Thyroid gland (tissue), 4 donors: Measurements from ENCODE around the gene EPN1. TPM values are rescaled to one million over a fixed set of nuclear protein-coding genes. Genes with fewer than 3 reads are reported as not detected.
A peak's percentile ranks its signal among the peaks of the same experiment; 100 is the strongest.

Source experiments
- DNase-seq, 2 donors: peaks; one replicate each; pipeline ENCODE4 v3.0.0-alpha.2; 2019
- H3K27ac ChIP-seq, 3 donors: fragments of 200-600 bp; sonication (generic); 1 replicate in 2 of 3; 2 replicates in 1 of 3; pipeline ENCODE4 v1.5.1; 2016 to 2019; ENCODE audit warnings: mild to moderate bottlenecking in 1 of 3, moderate library complexity in 1 of 3
- H3K27me3 ChIP-seq: fragments of 200-600 bp; sonication (generic); one replicate; pipeline ENCODE4 v1.5.1; 2019
- H3K36me3 ChIP-seq, 2 donors: fragments of 200-600 bp; sonication (generic); one replicate each; pipeline ENCODE4 v1.5.1; 2016 to 2019
- H3K4me1 ChIP-seq, 2 donors: fragments of 200-600 bp; sonication (generic); one replicate each; pipeline ENCODE4 v1.5.1; 2017 to 2019
- H3K4me3 ChIP-seq, 3 donors: fragments of 200-600 bp; sonication (generic); replicated peaks in 1 of 3; 1 replicate in 2 of 3; 2 replicates in 1 of 3; pipeline ENCODE4 v1.5.1; 2016; ENCODE audit warnings: mild to moderate bottlenecking in 1 of 3
- H3K9me3 ChIP-seq: fragments of 200-600 bp; sonication (generic); one replicate; pipeline ENCODE4 v1.5.1; 2017
- POLR2A ChIP-seq, 2 donors: fragments of 450-650 bp; IDR thresholded peaks; one replicate each; pipeline ENCODE4 v1.6.1; 2017; ENCODE audit warnings: antibody characterized with exemption in 2 of 2, mild to moderate bottlenecking in 2 of 2, moderate library complexity in 1 of 2
- WGBS, 2 donors: methylation state at CpG; one replicate each; pipeline ENCODE4 v1.1.5; 2017; 5-methylcytosine and 5-hydroxymethylcytosine counted together
- intact Hi-C: fragments of 100-400 bp; cut with DNase I; formaldehyde crosslinking; loops from one replicate; pipeline ENCODE4 v1.15.1; 2023
- total RNA-seq, 4 donors: library from RNA; depleted of rRNA; stranded (reverse); fragments of >200 nt; gene quantifications; one replicate each; pipeline ENCODE4 v1.2.3, GENCODE V29; 2016
- TF ChIP-seq, protein P1 (sequence below), 6 experiments: fragments of 200-600 bp in 3 of 6; fragments of 450-650 bp in 3 of 6; sonication (generic) in 3 of 6; IDR thresholded peaks; one replicate each; pipeline ENCODE4 v1.5.1; 2016 to 2019; ENCODE audit warnings: antibody characterized with exemption in 6 of 6, mild to moderate bottlenecking in 2 of 6, inconsistent platforms in 1 of 6, moderate library complexity in 1 of 6

The EPN1 gene
- total RNA-seq, 4 donors from 2014 or later = 34.8 to 102 (median 72.2) TPM

GRCh38 chr19:55650126-55650557 lies 24.9 kb upstream of the EPN1 start:
- Histone ChIP-seq H3K4me3 (no peak overlapping the region), H3K27me3 (no peaks in the 10 kb centered on the region), H3K36me3 (peaks cover 0 to 5% of the 10 kb centered on the region in 2 donors), H3K4me1 (peaks cover 22 to 25% of the 10 kb centered on the region in 2 donors), H3K27ac (no peak overlapping the region), H3K9me3 (no peaks in the 10 kb centered on the region)
- no peak for DNase-seq
- WGBS, 2 donors = 91 to 92% methylated on average over 4 of the region's 4 CpGs
- intact Hi-C loops = loop anchor here (10.0 kb wide), 1 partner anchor 265 kb away; the partner anchor contains the start of genes RPL28 and TMEM238
- TF ChIP-seq, protein P1, sequence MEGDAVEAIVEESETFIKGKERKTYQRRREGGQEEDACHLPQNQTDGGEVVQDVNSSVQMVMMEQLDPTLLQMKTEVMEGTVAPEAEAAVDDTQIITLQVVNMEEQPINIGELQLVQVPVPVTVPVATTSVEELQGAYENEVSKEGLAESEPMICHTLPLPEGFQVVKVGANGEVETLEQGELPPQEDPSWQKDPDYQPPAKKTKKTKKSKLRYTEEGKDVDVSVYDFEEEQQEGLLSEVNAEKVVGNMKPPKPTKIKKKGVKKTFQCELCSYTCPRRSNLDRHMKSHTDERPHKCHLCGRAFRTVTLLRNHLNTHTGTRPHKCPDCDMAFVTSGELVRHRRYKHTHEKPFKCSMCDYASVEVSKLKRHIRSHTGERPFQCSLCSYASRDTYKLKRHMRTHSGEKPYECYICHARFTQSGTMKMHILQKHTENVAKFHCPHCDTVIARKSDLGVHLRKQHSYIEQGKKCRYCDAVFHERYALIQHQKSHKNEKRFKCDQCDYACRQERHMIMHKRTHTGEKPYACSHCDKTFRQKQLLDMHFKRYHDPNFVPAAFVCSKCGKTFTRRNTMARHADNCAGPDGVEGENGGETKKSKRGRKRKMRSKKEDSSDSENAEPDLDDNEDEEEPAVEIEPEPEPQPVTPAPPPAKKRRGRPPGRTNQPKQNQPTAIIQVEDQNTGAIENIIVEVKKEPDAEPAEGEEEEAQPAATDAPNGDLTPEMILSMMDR (IDR thresholded peaks at IDR 0.05) = no peak
- no peak for TF ChIP-seq POLR2A (IDR thresholded peaks at IDR 0.05)

GRCh38 chr19:55650602-55651230 lies 24.3 kb upstream of the EPN1 start:
- Histone ChIP-seq H3K27me3 (no peaks in the 10 kb centered on the region), H3K27ac (no peak overlapping the region), H3K9me3 (no peaks in the 10 kb centered on the region), H3K36me3 (peaks cover 0 to under 1% of the 10 kb centered on the region in 2 donors), H3K4me1 (peaks cover 24 to 25% of the 10 kb centered on the region in 2 donors), H3K4me3 (no peak overlapping the region)
- no peak for TF ChIP-seq POLR2A (IDR thresholded peaks at IDR 0.05)
- TF ChIP-seq, protein P1 (IDR thresholded peaks at IDR 0.05) = no peak
- no peak for DNase-seq
- intact Hi-C loops = loop anchor here (10.0 kb wide), 1 partner anchor 266 kb away; the partner anchor contains the start of genes RPL28 and TMEM238
- WGBS, 2 donors = 88 to 95% methylated on average over 12 to 16 of the region's 17 CpGs

DNA sequence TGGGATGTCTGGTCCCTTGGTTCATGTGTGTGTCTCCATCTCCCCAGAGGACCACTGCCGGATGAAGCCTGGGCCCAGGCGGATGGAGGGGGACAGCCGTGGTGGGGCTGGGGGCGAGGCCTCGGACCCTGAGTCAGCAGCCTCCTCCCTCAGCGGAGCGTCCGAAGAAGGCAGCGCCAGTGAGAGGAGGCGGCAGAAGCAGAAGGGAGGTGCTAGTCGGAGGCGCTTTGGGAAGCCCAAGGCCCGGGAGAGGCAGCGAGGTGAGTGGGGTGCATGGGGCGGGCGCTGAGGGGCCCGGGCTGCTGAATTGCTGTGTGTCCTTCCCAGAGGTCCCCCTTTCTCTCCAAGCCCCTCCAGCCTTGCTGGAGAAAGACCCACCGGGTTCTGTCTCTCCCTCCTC lies 23.8 kb upstream of the EPN1 start:
- Histone ChIP-seq H3K27ac (no peak overlapping the region), H3K4me1 (peaks cover 29 to 30% of the 10 kb centered on the region in 2 donors), H3K9me3 (no peaks in the 10 kb centered on the region), H3K36me3 (no peaks in the 10 kb centered on the region), H3K27me3 (no peaks in the 10 kb centered on the region), H3K4me3 (no peak overlapping the region)
- TF ChIP-seq, protein P1 (IDR thresholded peaks at IDR 0.05) = no peak
- no peak for TF ChIP-seq POLR2A (IDR thresholded peaks at IDR 0.05)
- intact Hi-C loops = loop anchor here (10.0 kb wide), 1 partner anchor 266 kb away; the partner anchor contains the start of genes RPL28 and TMEM238
- no peak for DNase-seq
- WGBS, 2 donors = 87 to 92% methylated on average over 18 of the region's 18 CpGs

- no peak overlapping the region for H3K4me3 ChIP-seq
- H3K27me3 ChIP-seq = no peaks in the 10 kb centered on the region
- no peak for TF ChIP-seq POLR2A (IDR thresholded peaks at IDR 0.05)
- TF ChIP-seq, protein P1 (IDR thresholded peaks at IDR 0.05) = no peak
- H3K4me1 ChIP-seq = peaks cover 34 to 36% of the 10 kb centered on the region in 2 donors
- no peak overlapping the region for H3K27ac ChIP-seq
- intact Hi-C loops = loop anchor here (10.0 kb wide), 1 partner anchor 268 kb away; the partner anchor contains the start of genes RPL28 and TMEM238
- DNase-seq = peak in 1 of 2 donors; percentile 38
- H3K36me3 ChIP-seq = no peaks in the 10 kb centered on the region
- WGBS, 2 donors = 73 to 76% methylated on average over 55 to 62 of the region's 71 CpGs
- H3K9me3 ChIP-seq = no peaks in the 10 kb centered on the region
These were observed 22.5 kb upstream of the EPN1 start for GRCh38 chr19:55652311-55653128.
